Keratinocyte (primary cell): Measurements from ENCODE around the gene IL1RAP.
"Not testable (repeated sequence)": the region's sequence is repeated elsewhere in the genome, so short reads cannot be mapped to it uniquely, and the experiment has no call there.

Source experiments
- CTCF ChIP-seq, 3 experiments: IDR thresholded peaks in 1 of 3; conservative IDR thresholded peaks in 1 of 3; optimal IDR thresholded peaks in 1 of 3; 2 replicates in 2 of 3; 3 replicates in 1 of 3; pipeline versions ENCODE3 to v1.5.1; 2011; ENCODE audit warnings: low read length in 3 of 3, mild to moderate bottlenecking in 3 of 3, moderate library complexity in 2 of 3, control low read depth in 1 of 3, inconsistent platforms in 1 of 3; ENCODE audit not compliant: insufficient read depth in 2 of 3; ENCODE audit errors: extremely low read depth in 1 of 3
- EZH2 ChIP-seq: IDR thresholded peaks from one replicate; pipeline ENCODE4 v1.6.1; 2012; ENCODE audit warnings: inconsistent platforms, mild to moderate bottlenecking, low read length, moderate library complexity

DNA sequence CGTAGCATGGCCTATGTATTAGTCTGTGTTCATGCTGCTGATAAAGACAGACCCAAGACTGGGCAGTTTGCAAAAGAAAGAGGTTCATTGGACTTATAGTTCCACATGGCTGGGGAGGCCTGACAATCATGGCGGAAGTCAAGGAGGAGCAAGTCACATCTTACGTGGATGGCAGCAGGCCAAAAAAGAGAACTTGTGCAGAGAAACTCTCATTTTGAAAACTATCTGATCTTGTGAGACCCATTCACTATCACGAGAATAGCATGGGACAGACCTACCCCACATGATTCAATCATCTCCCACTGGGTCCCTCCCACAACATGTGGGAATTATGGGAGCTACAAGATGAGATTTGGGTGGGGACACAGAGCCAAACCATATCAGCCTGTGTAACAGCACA lies 4.6 kb downstream of the IL1RAP start:
- TF ChIP-seq CTCF (optimal IDR thresholded peaks at IDR 0.05 in 1 of 3, IDR thresholded peaks at IDR 0.05 in 1 of 3, conservative IDR thresholded peaks at IDR 0.05 in 1 of 3; ENCODE audit: extremely low read depth in 1 of 3, insufficient read depth in 2 of 3, low read length in 3 of 3); EZH2: not testable (repeated sequence)
